ENCODE data around the gene ROBO1. TPM values are rescaled to one million over a fixed set of nuclear protein-coding genes. Genes with fewer than 3 reads are reported as not detected.

ROBO1 gene
- total RNA-seq, 1 donor from 2014 or later: 27.1 TPM

DNA sequence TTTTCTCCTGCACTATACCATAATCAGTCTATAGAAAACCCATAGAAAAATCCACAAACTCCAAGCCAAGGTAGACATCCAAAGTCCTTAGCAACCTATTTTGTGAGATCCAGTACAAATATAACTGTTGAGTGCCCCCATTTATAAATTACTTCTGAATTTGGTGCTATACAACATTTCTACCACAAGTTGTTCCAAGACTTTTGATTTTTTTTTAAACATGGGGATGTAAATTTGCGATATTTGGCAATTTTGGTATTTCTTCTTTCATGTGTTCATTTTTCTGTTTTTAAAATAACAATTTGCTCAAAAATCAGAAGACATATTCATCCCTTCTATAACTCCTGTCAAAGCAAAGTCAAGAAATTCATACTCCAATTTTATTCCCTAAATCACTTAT lies 763.8 kb downstream of the ROBO1 start:
- DNase-seq (no peak), ATAC-seq (no peak)
- TF ChIP-seq, protein P1, sequence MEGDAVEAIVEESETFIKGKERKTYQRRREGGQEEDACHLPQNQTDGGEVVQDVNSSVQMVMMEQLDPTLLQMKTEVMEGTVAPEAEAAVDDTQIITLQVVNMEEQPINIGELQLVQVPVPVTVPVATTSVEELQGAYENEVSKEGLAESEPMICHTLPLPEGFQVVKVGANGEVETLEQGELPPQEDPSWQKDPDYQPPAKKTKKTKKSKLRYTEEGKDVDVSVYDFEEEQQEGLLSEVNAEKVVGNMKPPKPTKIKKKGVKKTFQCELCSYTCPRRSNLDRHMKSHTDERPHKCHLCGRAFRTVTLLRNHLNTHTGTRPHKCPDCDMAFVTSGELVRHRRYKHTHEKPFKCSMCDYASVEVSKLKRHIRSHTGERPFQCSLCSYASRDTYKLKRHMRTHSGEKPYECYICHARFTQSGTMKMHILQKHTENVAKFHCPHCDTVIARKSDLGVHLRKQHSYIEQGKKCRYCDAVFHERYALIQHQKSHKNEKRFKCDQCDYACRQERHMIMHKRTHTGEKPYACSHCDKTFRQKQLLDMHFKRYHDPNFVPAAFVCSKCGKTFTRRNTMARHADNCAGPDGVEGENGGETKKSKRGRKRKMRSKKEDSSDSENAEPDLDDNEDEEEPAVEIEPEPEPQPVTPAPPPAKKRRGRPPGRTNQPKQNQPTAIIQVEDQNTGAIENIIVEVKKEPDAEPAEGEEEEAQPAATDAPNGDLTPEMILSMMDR (IDR thresholded peaks at IDR 0.05): no peak
- H3K36me3 ChIP-seq: no peaks in the 10 kb centered on the region
- no peaks in the 10 kb centered on the region for H3K4me1 ChIP-seq
- H3K27me3 ChIP-seq: no peaks in the 10 kb centered on the region
- no peak overlapping the region for H3K4me3 ChIP-seq
- no peak overlapping the region for H3K27ac ChIP-seq
- intact Hi-C loops (cut with DNase I): no loop called here
- H3K9me3 ChIP-seq: no peaks in the 10 kb centered on the region

DNA sequence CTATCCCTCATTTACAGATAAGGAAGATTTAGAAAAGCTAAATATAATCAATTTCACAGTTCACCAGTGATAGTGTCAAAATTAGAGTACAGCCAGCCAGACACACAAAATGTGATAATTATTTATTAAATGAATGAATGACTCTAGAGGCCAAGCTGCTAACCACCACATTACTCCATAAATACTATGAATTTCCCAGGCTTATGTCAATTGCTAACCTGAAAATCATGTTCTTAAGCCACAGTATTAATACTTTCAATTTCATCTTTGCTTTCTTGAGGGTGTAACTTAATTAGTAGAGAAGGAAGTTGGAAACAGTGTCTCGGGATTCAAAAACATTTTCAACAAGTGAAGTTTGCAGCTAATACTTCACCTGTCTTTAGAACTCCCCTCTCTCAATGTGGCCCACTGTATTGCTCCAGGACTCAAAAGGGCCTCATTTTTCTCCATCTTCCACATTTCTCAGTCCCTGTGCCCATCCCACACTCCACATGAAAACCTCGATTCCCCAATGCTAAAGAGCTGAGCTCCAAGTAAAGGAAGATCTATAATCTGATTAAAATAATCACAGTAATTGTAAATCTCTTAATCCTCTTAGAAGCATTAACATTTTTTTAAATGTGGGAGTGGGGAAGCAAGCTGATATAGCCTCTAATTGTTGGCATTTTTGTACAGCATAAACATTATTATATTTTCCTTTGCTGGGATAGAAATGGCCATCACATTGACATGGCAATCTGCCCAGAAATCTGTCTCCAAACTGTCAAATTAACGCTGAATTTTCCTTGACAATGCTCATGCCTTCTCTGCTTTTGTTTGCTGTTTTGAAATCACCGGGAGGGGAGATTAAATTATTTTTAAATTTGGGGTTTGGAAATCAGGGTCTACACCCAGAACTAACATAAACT lies 765.1 kb downstream of the ROBO1 start:
- TF ChIP-seq, protein P1 (IDR thresholded peaks at IDR 0.05): no peak
- no peaks in the 10 kb centered on the region for H3K9me3 ChIP-seq
- DNase-seq (no peak), ATAC-seq (no peak)
- H3K36me3 ChIP-seq: no peaks in the 10 kb centered on the region
- no peaks in the 10 kb centered on the region for H3K27me3 ChIP-seq
- no peaks in the 10 kb centered on the region for H3K4me1 ChIP-seq
- H3K27ac ChIP-seq: no peak overlapping the region
- H3K4me3 ChIP-seq: no peak overlapping the region
- intact Hi-C loops (cut with DNase I): no loop called here

DNA sequence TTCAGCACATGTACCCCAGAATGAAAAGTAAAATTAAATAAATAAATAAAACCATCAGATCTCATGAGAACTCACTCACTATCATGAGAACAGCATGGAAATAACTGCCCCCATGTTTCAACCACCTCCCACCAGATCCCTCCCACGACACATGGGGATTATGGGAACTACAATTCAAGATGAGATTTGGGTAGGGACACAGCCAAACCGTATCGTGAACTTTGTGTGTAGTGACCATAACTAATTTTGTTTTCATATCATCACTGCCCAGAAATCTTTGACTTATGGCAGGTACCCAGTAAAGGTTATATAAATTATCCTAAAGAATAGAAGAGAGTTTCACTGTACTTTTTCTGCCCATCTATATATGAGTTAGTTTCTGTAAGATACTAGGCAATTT lies 766.5 kb downstream of the ROBO1 start:
- no peak overlapping the region for H3K4me3 ChIP-seq
- DNase-seq (no peak), ATAC-seq (no peak)
- TF ChIP-seq, protein P1 (IDR thresholded peaks at IDR 0.05): no peak
- no peaks in the 10 kb centered on the region for H3K36me3 ChIP-seq
- no peaks in the 10 kb centered on the region for H3K27me3 ChIP-seq
- intact Hi-C loops (cut with DNase I): no loop called here
- H3K9me3 ChIP-seq: no peaks in the 10 kb centered on the region
- H3K27ac ChIP-seq: no peak overlapping the region
- no peaks in the 10 kb centered on the region for H3K4me1 ChIP-seq

DNA sequence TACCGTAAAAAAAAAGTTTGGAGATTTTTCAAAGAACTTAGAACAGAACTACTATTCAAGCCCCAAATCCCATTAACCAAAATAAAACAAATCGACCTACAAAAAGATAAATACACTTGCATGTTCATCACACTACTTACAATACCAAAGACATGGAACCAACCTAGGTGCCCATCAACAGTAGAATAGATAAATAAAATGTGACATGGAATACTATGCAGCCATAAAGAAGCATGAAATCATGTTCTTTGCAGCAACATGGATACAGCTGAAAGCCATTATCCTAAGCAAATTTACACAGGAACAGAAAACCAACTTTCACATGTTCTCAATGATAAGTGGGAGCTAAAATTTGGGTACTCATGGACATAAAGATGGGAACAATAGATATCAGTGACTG lies 768.7 kb downstream of the ROBO1 start:
- DNase-seq (no peak), ATAC-seq (no peak)
- Histone ChIP-seq H3K36me3 (no peaks in the 10 kb centered on the region), H3K27me3 (no peaks in the 10 kb centered on the region), H3K4me1 (no peaks in the 10 kb centered on the region), H3K4me3 (no peak overlapping the region), H3K9me3 (no peaks in the 10 kb centered on the region), H3K27ac (no peak overlapping the region)
- intact Hi-C loops (cut with DNase I): no loop called here
- TF ChIP-seq, protein P1 (IDR thresholded peaks at IDR 0.05): no peak

DNA sequence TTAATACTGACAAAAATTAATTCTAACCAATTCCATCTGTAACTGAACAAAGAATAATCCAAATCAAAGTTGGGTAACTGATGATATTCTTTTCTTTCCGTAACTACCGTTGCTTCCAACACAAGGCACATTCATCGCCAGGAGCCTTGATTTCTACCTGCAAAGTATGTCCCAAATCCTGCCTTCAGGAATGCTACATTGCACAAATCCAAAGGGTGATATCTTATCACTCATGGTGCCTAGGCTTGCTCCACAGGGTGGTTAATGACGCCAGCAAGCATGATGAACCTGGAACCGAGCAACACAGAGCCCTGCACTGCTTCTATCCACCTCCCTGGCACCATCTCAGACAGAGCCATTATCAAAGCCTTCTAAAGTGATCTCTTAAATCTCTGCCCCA lies 772.7 kb downstream of the ROBO1 start:
- H3K27ac ChIP-seq: no peak overlapping the region
- ATAC-seq: no peak
- no peaks in the 10 kb centered on the region for H3K36me3 ChIP-seq
- no peaks in the 10 kb centered on the region for H3K27me3 ChIP-seq
- TF ChIP-seq, protein P1 (IDR thresholded peaks at IDR 0.05): no peak
- H3K9me3 ChIP-seq: peaks cover 5% of the 10 kb centered on the region
- no peaks in the 10 kb centered on the region for H3K4me1 ChIP-seq
- DNase-seq: no peak
- intact Hi-C loops (cut with DNase I): no loop called here
- H3K4me3 ChIP-seq: no peak overlapping the region

All from upper lobe of right lung (tissue), 1 donor.